NCI-H82 treated with DMSO at 0.1 percent for 48 hours (cell line): ENCODE results near the gene ARID3C.
"Not testable (repeated sequence)": the region's sequence is repeated elsewhere in the genome, so short reads cannot be mapped to it uniquely, and the experiment has no call there.

Experiments
- DNase-seq: peaks from one replicate; lab custom pipeline; 2025; ENCODE audit not compliant: unreplicated experiment; lab: John Stamatoyannopoulos, UW

The ARID3C gene

GRCh38 chr9:34652602-34653000 lies 23.7 kb upstream of the ARID3C start:
- DNase-seq = no peak

- no peak for DNase-seq
Measured at GRCh38 chr9:34651876-34652601, 23.2 kb upstream of the ARID3C start, which contains the start of gene IL11RA. TSS of gene IL11RA (plus strand) at chr9:34652185. CDS start at chr9:34655218, 3,033 bp downstream.

- DNase-seq = no peak
Measured at GRCh38 chr9:34651321-34651720, 22.5 kb upstream of the ARID3C start.

DNA sequence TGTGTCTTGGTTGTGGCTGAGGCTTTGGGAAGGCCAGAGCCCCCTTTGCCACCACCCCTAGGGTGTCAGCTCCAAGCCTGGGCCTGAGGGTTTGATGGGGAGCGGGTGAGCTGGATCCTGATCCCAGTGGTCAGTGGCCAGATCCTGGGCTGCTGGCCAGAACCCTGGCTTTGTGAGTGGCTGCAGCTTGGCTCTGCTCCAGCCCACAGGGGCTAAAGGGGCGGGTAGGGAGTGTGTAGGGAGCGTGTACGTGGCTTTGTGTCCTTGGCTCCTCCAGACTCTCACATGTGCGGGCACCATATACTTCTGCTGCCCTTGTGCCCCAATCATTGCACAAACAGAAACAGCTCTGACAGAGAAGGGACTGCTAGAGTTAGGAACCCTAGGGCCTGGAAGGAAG lies 21.9 kb upstream of the ARID3C start:
- DNase-seq = no peak

DNA sequence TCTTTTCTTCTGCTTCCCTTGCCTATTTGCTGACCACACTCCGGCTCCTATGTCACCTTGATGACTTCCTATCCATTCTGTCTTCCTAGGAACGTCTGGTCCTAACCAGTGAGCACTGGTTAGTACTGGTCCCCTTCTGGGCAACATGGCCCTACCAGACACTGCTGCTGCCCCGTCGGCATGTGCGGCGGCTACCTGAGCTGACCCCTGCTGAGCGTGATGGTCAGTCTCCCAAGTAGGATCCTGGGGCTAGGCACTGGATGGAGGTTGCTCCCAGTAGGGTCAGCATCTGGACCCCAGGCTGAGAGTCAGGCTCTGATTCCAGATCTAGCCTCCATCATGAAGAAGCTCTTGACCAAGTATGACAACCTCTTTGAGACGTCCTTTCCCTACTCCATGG lies 19.8 kb upstream of the ARID3C start:
- DNase-seq = no peak

DNA sequence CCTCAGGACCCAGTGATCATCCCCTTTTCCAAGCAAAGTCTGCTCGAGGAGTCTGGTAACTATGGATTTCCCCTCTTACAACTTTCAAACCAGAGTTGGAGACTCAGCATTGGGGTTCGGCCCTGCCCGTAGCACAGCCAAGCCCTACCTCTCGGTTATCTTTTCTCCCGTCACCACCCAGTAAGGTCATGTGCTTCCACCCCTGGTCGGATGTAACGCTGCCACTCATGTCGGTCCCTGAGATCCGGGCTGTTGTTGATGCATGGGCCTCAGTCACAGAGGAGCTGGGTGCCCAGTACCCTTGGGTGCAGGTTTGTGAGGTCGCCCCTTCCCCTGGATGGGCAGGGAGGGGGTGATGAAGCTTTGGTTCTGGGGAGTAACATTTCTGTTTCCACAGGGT lies 18.8 kb upstream of the ARID3C start:
- no peak for DNase-seq

GRCh38 chr9:34647084-34647403 lies 18.2 kb upstream of the ARID3C start:
- DNase-seq = no peak

- peak; percentile 67 for DNase-seq
Measured at GRCh38 chr9:34646211-34647083, 17.6 kb upstream of the ARID3C start, which contains the start of gene GALT. TSS of gene GALT (plus strand) at chr9:34646675. CDS start at chr9:34646705, 30 bp downstream.

- DNase-seq = no peak
Measured at GRCh38 chr9:34644766-34645314, 16.0 kb upstream of the ARID3C start.

- DNase-seq = no peak
Measured at GRCh38 chr9:34642679-34643078, 13.8 kb upstream of the ARID3C start.

DNA sequence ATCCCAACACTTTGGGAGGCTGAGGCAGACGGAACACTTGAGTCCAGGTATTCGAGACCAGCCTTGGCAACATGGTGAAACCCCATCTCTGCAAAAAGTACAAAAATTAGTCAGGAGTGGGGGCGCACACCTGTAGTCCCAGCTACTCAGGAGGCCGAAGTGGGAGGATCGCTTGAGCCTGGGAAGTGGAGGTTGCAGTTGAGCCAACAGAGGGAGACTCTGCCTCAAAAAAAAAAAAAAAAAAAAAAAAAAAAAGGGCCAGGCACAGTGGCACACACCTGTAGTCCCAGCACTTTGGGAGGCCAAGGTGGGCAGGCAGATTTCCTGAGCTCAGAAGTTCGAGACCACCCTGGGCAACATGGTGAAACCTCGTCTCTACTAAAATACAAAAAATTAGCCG lies 10.5 kb upstream of the ARID3C start:
- not testable (repeated sequence) for DNase-seq

DNA sequence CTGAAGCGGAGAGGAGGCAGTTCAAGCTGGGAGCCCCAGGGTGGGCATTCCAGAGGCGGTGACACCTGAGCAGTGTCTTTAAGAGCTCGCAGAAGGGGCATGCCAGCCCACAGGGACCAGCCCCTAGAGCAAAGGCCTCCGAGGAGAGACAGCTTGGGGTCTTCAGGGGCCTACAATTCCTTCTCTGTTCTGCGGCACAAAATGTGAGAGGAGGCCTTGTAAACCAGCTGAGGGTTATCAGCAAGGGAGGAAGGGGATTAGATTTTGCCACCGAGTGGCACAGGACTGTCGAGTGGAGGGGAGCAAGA lies 9.2 kb upstream of the ARID3C start:
- no peak for DNase-seq

- peak; percentile 64 for DNase-seq
Measured at GRCh38 chr9:34637356-34638137, 8.7 kb upstream of the ARID3C start, which contains the start of gene SIGMAR1. TSS of gene SIGMAR1 (minus strand) at chr9:34637787. CDS start at chr9:34637697, 90 bp downstream.

- no peak for DNase-seq
Measured at GRCh38 chr9:34636791-34637355, 8.0 kb upstream of the ARID3C start.

DNA sequence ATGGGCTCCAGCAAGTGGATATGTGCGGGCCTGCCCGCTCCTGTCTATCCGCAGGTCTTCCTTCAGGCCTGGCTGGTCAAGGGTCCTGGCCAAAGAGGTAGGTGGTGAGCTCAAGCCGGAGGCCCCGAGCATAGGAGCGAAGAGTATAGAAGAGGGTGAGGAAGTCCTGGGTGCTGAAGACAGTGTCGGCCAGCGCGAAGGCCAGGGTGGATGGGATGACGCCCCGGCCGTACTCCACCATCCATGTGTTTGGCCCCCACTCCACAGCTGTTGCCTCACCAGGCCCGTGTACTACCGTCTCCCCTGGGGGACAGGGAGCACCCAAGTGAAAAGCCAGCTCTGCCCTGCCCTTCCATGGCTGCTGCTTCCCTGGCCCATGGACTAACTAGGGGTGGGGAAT lies 6.7 kb upstream of the ARID3C start:
- DNase-seq = no peak

DNA sequence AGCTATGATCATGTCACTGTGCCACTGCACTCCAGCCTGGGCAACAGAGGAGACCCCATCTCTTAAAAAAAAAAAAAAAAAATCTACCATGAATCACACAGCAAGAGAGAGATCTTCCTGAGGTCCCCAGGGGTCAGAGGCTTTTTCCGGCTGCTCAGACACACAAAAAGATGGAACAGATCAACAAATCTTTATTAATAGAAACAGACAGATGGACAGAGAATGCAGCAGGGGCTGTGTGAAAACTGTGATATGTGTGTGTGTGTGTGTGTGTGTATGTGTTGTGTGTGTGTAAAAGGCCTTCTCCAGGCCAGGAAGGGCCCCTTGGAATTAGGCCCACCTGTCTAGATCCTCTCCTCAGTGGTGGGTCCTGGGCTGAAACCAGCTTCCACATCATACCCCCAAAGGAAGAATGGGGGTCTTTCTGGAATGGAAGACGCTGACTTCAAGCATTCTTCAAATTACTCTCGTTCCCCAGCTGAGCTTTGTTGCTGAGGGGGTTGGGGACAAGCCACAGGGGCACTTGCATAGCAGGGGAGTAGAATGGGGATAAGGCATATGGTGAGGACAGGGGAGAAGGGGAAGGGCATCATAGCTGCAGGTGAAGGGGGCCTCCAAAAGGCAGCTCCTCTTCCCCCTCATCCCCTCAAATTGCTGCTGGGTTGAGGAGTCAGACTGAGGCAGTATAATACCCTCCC lies 5.8 kb upstream of the ARID3C start:
- no peak for DNase-seq

DNA sequence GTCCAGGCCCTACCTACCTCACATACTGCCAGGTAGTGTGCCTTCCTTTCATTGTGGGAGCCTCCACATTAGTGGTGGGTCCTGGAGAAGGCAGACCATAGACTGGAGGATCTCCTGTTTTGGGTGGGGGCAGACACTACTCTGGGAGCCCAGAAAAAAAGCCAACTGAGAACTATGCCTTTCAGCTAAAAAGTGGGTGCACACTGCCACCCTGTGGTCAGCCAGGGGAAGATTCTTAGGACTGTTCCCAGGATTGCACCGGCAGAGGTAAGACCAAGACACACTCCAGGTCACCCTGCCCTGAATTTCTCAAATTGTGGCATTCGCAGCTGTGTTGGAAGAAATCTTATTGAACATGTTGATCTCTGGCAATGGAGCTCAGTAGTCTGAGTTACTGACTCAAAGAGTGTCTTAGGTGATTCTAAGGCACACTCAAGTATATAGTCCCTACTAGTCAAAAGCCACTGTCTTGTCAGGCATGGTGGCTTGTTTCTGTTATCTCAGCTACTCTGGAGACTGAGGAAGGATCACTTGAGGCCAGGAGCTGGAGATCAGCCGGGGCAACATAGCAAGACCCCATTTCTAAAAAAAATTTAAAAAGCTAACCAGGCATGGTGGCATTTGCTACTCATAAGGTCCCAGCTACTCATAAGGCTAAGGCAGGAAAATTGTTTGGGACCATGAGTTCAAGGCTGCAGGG lies 5.1 kb upstream of the ARID3C start:
- DNase-seq = peak; percentile 65

DNA sequence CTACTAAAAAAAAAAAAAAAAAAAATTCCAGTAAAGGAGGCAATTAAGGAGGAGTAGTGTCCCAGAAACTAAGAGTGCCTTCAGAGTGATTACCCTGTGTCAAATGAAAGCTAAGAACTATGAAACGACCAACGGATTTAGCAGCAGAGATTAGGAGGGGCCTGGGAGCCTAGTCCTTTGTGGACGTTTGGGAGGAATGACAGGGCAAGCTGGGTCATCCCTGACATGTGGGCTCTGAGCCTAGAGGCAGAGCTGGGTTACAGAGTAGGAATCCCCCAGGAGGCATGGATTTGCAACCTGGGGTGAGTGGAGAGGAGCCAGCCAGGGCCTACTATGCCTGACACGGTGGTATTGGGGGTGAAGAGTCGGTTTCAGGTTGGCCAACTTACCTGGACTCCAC lies 4.3 kb upstream of the ARID3C start:
- DNase-seq = no peak

- DNase-seq = no peak
Measured at GRCh38 chr9:34630402-34631154, 1.7 kb upstream of the ARID3C start.
